ENCODE results near the gene WNT3. TPM values are rescaled to one million over a fixed set of nuclear protein-coding genes. Genes with fewer than 3 reads are reported as not detected.
"Not testable (repeated sequence)": the region's sequence is repeated elsewhere in the genome, so short reads cannot be mapped to it uniquely, and the experiment has no call there.

WNT3 gene
- total RNA-seq, 2 donors from 2014 or later, result 0.64 to 1.0 TPM

DNA sequence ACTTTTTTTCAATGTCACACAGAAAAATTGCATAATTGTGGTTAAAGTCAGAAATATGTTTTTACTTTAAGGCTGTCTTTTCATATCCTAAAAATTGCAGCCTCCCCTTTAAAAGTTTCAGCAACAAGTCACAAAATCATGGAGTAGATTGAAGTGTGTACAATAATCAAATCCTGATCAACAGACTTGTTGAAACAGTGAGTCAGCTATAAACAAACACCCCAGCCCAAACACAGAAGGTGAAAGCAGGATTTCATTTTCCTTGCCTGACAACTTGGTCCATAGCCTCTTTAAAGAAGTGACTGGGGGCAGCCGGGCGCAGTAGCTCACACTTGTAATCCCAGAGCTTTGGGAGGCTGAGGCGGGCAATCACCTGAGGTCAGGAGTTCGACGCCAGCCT, 59.9 kb downstream of the WNT3 start:
- H3K27me3 ChIP-seq, result no peaks in the 10 kb centered on the region
- H3K27ac ChIP-seq, result no peak overlapping the region
- no peak overlapping the region for H3K4me3 ChIP-seq
- TF ChIP-seq, protein P1, sequence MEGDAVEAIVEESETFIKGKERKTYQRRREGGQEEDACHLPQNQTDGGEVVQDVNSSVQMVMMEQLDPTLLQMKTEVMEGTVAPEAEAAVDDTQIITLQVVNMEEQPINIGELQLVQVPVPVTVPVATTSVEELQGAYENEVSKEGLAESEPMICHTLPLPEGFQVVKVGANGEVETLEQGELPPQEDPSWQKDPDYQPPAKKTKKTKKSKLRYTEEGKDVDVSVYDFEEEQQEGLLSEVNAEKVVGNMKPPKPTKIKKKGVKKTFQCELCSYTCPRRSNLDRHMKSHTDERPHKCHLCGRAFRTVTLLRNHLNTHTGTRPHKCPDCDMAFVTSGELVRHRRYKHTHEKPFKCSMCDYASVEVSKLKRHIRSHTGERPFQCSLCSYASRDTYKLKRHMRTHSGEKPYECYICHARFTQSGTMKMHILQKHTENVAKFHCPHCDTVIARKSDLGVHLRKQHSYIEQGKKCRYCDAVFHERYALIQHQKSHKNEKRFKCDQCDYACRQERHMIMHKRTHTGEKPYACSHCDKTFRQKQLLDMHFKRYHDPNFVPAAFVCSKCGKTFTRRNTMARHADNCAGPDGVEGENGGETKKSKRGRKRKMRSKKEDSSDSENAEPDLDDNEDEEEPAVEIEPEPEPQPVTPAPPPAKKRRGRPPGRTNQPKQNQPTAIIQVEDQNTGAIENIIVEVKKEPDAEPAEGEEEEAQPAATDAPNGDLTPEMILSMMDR (IDR thresholded peaks at IDR 0.05), result no peak
- no peaks in the 10 kb centered on the region for H3K9me3 ChIP-seq
- H3K4me1 ChIP-seq, result no peaks in the 10 kb centered on the region
- peaks cover 4% of the 10 kb centered on the region for H3K36me3 ChIP-seq
- no peak for DNase-seq
- H3K9ac ChIP-seq (ENCODE audit: low read depth in 2 of 2, low read length in 2 of 2), result no peak overlapping the region
- intact Hi-C loops (cut with DNase I), result no loop called here

DNA sequence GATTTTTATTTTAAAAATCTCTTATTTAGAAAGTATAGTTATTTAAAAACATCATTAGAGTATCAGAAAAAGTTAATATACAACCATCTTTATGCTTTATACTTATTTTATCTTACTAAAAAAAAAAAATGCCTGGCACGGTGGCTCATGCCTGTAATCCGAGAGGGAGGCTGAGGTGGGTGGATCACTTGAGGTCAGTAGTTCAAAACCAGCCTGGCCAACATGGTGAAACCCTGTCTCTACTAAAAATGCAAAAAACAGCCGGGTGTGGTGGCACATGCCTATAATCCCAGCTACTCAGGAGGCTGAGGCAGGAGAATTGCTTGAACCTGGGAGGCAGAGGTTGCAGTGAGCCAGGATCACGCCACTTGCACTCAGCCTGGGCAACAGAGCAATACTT, 60.9 kb downstream of the WNT3 start:
- H3K36me3 ChIP-seq; H3K27ac ChIP-seq; H3K9ac ChIP-seq (ENCODE audit: low read depth in 2 of 2, low read length in 2 of 2); intact Hi-C loops (cut with DNase I); H3K4me1 ChIP-seq; H3K27me3 ChIP-seq; DNase-seq; H3K4me3 ChIP-seq; H3K9me3 ChIP-seq: not testable (repeated sequence)

DNA sequence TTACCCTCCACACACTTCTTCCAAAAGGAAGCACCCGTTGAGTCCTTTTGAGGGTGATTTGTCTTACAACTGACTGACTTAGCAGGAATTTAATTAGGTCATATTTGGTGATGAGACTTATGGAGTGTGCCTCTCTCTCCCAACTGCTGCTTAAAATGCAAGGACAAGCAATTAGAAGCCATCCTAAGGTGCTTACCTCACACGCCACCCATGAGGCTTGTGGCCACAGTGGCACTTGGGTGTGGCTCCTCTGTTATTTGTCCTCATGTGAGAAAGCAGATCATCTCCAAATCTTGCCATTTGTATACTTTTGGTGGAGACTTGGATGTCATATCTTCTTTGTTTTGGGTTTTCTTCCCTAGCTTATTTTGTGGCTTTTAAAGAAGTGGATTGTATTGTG, 61.6 kb downstream of the WNT3 start:
- no peak for DNase-seq
- no peaks in the 10 kb centered on the region for H3K27me3 ChIP-seq
- no peak overlapping the region for H3K27ac ChIP-seq
- H3K9me3 ChIP-seq, result no peaks in the 10 kb centered on the region
- H3K4me1 ChIP-seq, result no peaks in the 10 kb centered on the region
- H3K9ac ChIP-seq (ENCODE audit: low read depth in 2 of 2, low read length in 2 of 2), result no peak overlapping the region
- no peak overlapping the region for H3K4me3 ChIP-seq
- intact Hi-C loops (cut with DNase I), result no loop called here
- H3K36me3 ChIP-seq, result peaks cover 4% of the 10 kb centered on the region
- TF ChIP-seq, protein P1 (IDR thresholded peaks at IDR 0.05), result no peak

DNA sequence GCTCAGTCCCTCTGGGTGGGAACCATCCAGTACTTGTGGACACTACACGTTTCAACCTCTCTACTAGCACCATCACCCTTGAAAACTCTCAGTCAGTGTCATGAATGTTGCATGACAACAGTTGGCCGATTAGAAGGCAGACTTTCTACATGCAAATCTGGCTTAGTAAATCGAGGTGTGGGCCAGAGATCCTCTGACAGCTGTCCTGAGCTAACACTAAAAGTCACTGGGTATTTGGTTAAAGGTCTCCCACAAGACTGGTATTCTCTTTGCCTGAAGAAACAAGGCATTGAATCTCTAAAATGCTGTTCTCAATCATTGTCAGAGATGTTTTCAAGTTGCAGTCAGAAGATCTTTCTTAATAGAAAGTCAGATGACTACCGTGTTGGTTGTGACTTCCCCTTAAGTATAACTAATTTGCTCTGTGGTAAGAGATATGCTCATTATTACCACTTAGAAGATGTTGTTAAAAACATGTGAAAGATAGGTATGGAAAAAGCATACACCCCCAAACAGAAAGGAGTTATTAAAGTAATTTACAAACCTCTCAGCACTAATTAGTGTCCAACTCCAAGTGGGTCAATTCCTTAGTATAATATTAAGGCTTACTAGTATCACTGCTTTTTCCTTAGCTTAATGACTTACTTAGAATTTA, 62.3 kb downstream of the WNT3 start:
- no peak for DNase-seq
- Histone ChIP-seq H3K9me3 (no peaks in the 10 kb centered on the region), H3K9ac (ENCODE audit: low read depth in 2 of 2, low read length in 2 of 2) (no peak overlapping the region), H3K27ac (no peak overlapping the region), H3K27me3 (no peaks in the 10 kb centered on the region), H3K4me3 (no peak overlapping the region), H3K4me1 (no peaks in the 10 kb centered on the region), H3K36me3 (peaks cover 4% of the 10 kb centered on the region)
- intact Hi-C loops (cut with DNase I), result no loop called here
- TF ChIP-seq, protein P1 (IDR thresholded peaks at IDR 0.05), result no peak

DNA sequence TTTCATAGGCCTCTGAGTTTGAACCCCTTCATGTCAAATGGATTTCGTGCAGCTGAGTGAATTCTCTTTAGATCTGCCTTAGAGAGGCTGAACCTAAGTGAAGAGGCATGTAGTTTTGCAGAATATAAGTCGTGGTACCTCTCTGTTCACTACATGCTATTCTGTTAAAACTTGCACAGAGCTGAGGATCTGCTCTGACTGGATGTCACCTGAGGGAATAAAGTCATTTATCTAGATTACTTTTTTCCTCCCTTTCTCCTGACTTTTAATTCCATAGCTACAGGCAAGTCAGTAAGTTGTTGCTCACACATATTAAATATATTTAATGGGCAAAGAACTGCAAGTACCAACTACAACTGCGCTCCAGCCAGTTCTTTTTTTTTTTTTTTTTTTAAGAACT, 64.7 kb downstream of the WNT3 start:
- H3K36me3 ChIP-seq, result peaks cover 4% of the 10 kb centered on the region
- H3K9ac ChIP-seq (ENCODE audit: low read depth in 2 of 2, low read length in 2 of 2), result no peak overlapping the region
- H3K27me3 ChIP-seq, result no peaks in the 10 kb centered on the region
- H3K9me3 ChIP-seq, result no peaks in the 10 kb centered on the region
- intact Hi-C loops (cut with DNase I), result no loop called here
- no peak overlapping the region for H3K4me3 ChIP-seq
- H3K4me1 ChIP-seq, result no peaks in the 10 kb centered on the region
- no peak overlapping the region for H3K27ac ChIP-seq
- no peak for DNase-seq
- TF ChIP-seq, protein P1 (IDR thresholded peaks at IDR 0.05), result no peak

DNA sequence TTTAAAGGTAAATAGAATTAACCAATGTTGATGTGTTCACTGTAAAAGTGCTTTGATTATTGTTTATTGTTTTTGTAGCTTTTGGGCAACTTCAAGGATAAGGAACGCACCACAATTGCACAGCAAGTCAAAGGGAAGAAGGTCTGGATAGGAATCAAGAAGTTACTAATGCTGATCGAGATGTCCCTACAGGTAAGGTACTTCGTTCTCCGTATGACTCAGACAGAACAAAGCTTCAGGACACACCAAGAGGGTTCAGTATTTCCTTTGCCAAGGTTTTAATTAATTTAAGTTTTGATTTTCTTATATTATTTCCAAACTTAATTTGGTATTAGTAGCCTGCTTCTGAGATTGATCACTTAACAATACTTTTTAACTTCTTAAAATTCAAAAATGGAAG, 67.1 kb downstream of the WNT3 start:
- DNase-seq, result no peak
- Histone ChIP-seq H3K4me3 (no peak overlapping the region), H3K27me3 (no peaks in the 10 kb centered on the region), H3K27ac (no peak overlapping the region), H3K9ac (ENCODE audit: low read depth in 2 of 2, low read length in 2 of 2) (no peak overlapping the region), H3K36me3 (peaks cover 4% of the 10 kb centered on the region), H3K9me3 (no peaks in the 10 kb centered on the region), H3K4me1 (no peaks in the 10 kb centered on the region)
- TF ChIP-seq, protein P1 (IDR thresholded peaks at IDR 0.05), result no peak
- intact Hi-C loops (cut with DNase I), result no loop called here

Measured in colonic mucosa (tissue), 4 donors.